Chondrocyte (in vitro differentiated cells): ENCODE measurements around the gene ERFL. TPM values are rescaled to one million over a fixed set of nuclear protein-coding genes. Genes with fewer than 3 reads are reported as not detected.
"Not testable (repeated sequence)": the region's sequence is repeated elsewhere in the genome, so short reads cannot be mapped to it uniquely, and the experiment has no call there.

Experiments used
- DNase-seq: peaks from one replicate; pipeline ENCODE4 v3.0.0; 2021; ENCODE audit warnings: mixed read lengths, low spot score
- H3K27ac Mint-ChIP-seq: one replicate; pipeline ENCODE4 v1.8.0; 2021; ENCODE audit warnings: mild to moderate bottlenecking, moderate library complexity, mixed read lengths; ENCODE audit not compliant: unreplicated experiment
- H3K27me3 Mint-ChIP-seq: 2 replicates; pipeline ENCODE4 v1.8.0; 2021; ENCODE audit warnings: low read depth, mixed read lengths
- H3K36me3 Mint-ChIP-seq: 2 replicates; pipeline ENCODE4 v1.8.0; 2021; ENCODE audit warnings: low read depth, mixed read lengths
- H3K4me1 Mint-ChIP-seq: 2 replicates; pipeline ENCODE4 v1.8.0; 2021; ENCODE audit warnings: low read depth, mild to moderate bottlenecking, mixed read lengths
- H3K4me3 Mint-ChIP-seq: one replicate; pipeline ENCODE4 v1.8.0; 2021; ENCODE audit warnings: mild to moderate bottlenecking, moderate library complexity, mixed read lengths; ENCODE audit not compliant: unreplicated experiment
- H3K9me3 Mint-ChIP-seq: 2 replicates; pipeline ENCODE4 v1.8.0; 2021; ENCODE audit warnings: low read depth, mixed read lengths
- total RNA-seq: library from RNA; stranded (reverse); gene quantifications from 3 replicates; pipeline ENCODE4 v1.2.1, GENCODE V29; 2021
- TF ChIP-seq, protein P1 (sequence below): fragments of 200-600 bp; sonication (generic); IDR thresholded peaks from 2 replicates; pipeline ENCODE4 v1.5.0; 2021; ENCODE audit warnings: antibody characterized with exemption, mild to moderate bottlenecking, moderate library complexity

Gene ERFL
- total RNA-seq, 1 donor from 2014 or later, result 0.35 TPM

- Mint-ChIP-seq H3K36me3 (no peaks in the 10 kb centered on the region), H3K27me3 (no peaks in the 10 kb centered on the region), H3K4me1 (peaks cover under 1% of the 10 kb centered on the region), H3K4me3 (no peak within 1 kb of the TSS), H3K9me3 (no peaks in the 10 kb centered on the region), H3K27ac (no peak within 1 kb of the TSS)
- TF ChIP-seq, protein P1, sequence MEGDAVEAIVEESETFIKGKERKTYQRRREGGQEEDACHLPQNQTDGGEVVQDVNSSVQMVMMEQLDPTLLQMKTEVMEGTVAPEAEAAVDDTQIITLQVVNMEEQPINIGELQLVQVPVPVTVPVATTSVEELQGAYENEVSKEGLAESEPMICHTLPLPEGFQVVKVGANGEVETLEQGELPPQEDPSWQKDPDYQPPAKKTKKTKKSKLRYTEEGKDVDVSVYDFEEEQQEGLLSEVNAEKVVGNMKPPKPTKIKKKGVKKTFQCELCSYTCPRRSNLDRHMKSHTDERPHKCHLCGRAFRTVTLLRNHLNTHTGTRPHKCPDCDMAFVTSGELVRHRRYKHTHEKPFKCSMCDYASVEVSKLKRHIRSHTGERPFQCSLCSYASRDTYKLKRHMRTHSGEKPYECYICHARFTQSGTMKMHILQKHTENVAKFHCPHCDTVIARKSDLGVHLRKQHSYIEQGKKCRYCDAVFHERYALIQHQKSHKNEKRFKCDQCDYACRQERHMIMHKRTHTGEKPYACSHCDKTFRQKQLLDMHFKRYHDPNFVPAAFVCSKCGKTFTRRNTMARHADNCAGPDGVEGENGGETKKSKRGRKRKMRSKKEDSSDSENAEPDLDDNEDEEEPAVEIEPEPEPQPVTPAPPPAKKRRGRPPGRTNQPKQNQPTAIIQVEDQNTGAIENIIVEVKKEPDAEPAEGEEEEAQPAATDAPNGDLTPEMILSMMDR, result no peak
- no peak for DNase-seq
These were observed 51.1 kb downstream of the ERFL start, which contains the start of gene CD79A for GRCh38 chr19:41876847-41877832. Gene CD79A (plus strand): TSS chr19:41877279. CDS start chr19:41877305, 26 bp downstream.

- not testable (repeated sequence) for H3K4me3 Mint-ChIP-seq, H3K9me3 Mint-ChIP-seq, H3K27ac Mint-ChIP-seq, DNase-seq, H3K4me1 Mint-ChIP-seq, H3K27me3 Mint-ChIP-seq, H3K36me3 Mint-ChIP-seq
These were observed 52.3 kb downstream of the ERFL start for GRCh38 chr19:41875973-41876372.

DNA sequence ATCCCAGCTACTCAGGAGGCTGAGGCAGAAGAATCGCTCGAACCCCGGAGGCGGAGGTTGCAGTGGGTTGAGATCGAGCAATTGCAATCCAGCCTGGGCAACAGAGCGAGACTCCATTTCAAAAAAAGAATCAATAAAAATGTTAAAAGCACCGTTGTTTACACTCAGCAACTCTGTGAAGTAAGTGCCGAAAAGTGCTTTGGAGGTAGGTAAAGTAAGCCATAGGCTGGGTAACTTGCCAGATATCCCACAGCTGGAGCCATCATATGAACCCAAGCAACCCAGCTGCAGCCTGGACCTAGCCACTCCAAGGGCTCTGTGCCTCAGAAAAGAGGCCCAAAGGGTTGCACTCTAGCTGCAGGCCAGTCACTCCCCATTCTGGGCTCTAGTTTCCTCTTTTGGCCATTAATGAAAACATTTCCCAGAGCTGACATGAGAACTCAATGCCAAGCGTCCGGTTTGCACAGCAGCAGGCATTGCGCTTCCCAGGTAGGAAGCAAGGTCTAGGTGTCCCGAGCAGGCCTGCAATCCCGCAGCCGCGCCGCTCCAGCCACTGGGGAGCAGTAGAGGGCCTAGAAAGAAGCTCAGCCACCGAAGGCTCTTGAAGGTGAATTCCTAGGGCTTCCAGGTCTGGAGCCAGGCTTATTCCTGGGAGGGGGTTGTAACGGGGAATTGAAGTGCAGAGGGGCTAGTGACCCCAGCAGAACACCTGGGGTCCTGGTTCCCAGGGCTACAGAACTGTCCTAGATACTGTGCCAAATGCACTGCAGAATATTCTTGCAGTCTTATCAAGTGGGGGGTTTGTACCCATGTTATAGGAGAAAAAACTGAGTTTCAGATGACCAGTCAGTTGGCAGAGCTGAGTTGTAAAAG is 55.2 kb downstream of the ERFL start:
- Mint-ChIP-seq H3K27me3 (no peaks in the 10 kb centered on the region), H3K27ac (peak overlapping the region; percentile 2), H3K36me3 (peaks cover 22% of the 10 kb centered on the region), H3K9me3 (no peaks in the 10 kb centered on the region), H3K4me1 (peaks cover 2% of the 10 kb centered on the region), H3K4me3 (no peak overlapping the region)
- TF ChIP-seq, protein P1, result peak; percentile 79
- DNase-seq, result no peak

DNA sequence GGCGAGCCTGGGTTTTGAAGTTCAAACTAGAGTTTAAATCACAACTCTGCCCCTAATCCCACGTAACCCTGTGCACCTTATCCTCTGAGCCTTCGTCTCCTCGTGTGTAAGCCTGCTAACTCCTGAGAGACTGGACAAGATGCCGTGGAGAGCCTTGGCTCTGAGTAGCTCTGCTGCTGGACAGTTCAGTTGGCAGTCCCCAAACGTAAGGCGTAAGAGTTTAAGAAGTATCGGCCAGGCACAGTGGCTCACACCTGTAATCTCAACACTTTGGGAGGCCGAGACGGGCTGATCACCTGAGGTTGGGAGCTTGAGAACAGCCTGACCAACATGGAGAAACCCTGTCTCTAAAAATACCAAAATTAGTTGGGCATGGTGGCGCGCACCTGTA is 55.9 kb downstream of the ERFL start:
- DNase-seq, result no peak
- Mint-ChIP-seq H3K9me3 (no peaks in the 10 kb centered on the region), H3K4me3 (no peak overlapping the region), H3K27ac (peak overlapping the region; percentile 2), H3K27me3 (no peaks in the 10 kb centered on the region), H3K36me3 (peaks cover 25% of the 10 kb centered on the region), H3K4me1 (peaks cover 5% of the 10 kb centered on the region)
- TF ChIP-seq, protein P1, result no peak

GRCh38 chr19:41871573-41872383 is 56.5 kb downstream of the ERFL start:
- Mint-ChIP-seq H3K27me3 (no peaks in the 10 kb centered on the region), H3K9me3 (no peaks in the 10 kb centered on the region), H3K4me1 (peaks cover 5% of the 10 kb centered on the region), H3K4me3 (no peak overlapping the region), H3K27ac (no peak overlapping the region), H3K36me3 (peaks cover 25% of the 10 kb centered on the region)
- DNase-seq, result no peak
- TF ChIP-seq, protein P1, result no peak
